Measurements from ENCODE around the gene PMPCA.

The PMPCA gene

GRCh38 chr9:136373300-136374182 is 36.9 kb upstream of the PMPCA start, which contains the start of gene CARD9:
Gene CARD9, minus strand, starts transcription at chr9:136373669. Its CDS starts 1,591 bp downstream, at chr9:136372078.
- DNase-seq = no peak

DNA sequence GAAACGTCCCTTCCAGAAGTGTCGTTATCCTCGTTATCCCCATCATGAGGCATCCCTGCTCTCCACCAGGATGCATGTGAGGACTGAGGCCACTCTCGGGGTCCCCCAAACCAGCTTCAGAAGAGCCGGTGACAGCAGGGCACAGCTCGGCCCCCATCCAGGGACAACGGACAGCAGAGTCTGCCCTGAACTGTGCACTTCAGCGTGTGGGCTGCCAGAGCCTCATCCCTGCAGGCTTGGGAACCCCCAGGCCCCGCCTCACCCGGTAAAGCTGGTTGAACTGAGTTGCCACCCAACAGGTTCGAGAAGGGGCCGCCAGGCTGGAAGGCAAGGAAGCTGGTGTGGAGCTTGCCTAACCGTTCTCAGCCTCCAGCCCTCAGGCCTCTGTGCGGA is 36.3 kb upstream of the PMPCA start:
- DNase-seq = no peak

DNA sequence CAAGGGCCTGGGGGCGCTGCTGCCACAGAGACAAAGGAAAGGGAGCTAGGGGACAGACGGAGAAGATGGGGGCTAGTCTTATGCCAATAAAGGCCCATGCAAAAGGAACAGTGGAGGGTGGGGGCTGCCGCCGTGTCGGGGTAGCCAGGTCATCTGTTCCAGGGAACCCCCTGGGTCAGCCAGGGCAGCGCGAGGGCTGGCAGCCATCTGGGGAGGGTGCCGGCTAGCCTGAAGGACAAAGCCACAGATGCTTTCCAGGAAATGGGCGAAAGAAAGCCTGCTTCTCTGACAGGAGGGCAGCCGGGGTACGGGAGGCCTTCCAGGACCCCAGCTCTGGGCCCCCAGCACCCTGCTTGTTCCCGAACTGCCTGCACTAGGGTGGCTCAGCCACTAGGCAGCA is 35.4 kb upstream of the PMPCA start:
- no peak for DNase-seq

DNA sequence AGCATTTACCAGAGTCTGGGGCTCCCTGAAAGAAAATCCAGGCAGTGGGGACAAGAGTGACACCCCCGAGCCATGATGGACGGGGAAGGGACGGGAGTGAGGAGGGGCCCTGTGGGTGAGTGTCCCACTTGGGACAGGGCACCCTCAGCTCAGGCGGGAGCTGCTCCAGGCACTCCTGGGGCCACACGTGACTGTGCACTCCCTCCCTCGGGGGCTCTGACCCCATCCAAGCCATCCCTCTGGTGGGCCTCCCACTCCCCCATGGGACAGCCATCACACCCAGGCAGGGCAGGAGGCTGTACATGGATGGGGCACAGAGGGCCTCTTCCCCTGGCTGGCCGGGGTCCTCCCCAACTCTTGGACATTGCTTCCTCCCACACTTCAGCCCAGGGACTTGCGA is 34.0 kb upstream of the PMPCA start:
- DNase-seq = no peak

DNA sequence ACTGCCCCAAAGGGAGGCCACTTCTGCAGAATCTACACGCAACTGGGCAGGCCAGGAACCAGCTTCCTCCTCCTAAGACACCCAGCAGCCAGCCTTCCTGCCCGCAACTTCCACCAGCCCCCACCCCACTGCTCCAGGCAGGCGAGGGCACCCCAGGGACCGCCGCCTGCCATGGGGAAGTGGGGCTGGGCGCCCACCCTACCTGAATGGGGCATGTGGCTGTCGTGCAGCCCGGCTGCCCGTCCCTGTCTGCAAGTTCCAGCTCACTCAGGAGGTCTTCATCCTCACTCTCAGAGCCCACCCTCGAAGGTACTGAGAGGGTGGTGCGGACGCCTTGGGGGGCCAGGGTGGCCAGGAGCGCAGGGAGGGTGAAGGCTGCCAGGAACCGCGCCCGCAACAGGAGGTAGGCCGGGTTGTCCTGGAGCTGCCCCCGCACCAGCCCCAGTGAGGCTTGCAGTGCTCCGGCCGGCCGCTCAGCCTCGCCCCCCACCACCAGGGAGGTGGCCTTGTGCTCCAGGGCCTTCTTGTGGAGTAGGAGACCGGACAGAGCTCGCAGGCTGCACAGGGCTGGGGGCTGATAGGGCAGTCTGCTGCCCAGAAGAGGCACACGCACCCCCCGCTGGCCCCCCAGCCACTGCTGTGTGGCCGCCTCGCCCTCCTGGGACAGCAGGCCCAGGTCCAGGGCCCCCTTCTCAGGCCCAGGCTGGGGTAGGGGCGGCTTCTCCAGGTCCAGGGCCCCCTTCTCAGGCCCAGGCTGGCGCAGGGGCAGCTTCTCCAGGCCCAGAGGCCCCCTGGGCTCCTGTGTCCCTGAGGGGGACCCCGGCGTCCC is 32.9 kb upstream of the PMPCA start:
- DNase-seq = no peak

GRCh38 chr9:136378170-136379002 is 32.1 kb upstream of the PMPCA start:
- no peak for DNase-seq

DNA sequence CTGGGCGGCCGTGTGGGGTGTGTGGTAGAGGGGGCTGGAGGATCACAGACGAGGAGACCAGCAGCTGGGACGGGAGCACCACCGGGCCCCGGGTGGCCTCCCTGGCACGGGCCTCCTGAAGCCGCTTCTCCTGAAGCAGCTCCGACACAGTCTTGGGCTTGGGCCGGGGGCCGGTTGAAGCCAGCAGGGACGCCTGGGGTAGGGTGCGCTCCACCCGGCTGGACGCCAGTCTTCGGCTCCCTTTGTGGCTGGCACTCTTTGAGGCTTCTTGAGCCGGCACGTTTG is 31.5 kb upstream of the PMPCA start:
- no peak for DNase-seq

GRCh38 chr9:136379401-136379800 is 31.1 kb upstream of the PMPCA start:
- no peak for DNase-seq

DNA sequence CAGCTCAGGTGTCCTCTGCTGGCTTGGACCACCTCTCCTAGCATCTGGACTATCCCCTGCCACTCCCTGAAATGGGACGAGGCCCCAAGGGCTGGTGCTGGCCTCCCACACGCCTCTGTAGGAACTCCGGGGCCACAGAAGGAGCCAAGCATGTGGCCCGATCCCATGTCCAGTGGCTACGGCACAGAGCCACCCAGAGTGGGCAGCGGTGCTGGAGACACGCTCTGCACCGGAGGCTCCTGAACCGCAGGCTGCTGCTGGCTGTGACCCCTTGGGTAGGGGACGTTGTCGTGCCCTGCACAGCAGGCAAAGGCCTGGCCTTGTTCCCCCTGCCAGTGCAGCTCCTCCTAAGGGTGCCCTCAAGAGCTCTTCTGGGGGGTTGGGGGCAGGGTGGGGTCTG is 30.6 kb upstream of the PMPCA start:
- no peak for DNase-seq

DNA sequence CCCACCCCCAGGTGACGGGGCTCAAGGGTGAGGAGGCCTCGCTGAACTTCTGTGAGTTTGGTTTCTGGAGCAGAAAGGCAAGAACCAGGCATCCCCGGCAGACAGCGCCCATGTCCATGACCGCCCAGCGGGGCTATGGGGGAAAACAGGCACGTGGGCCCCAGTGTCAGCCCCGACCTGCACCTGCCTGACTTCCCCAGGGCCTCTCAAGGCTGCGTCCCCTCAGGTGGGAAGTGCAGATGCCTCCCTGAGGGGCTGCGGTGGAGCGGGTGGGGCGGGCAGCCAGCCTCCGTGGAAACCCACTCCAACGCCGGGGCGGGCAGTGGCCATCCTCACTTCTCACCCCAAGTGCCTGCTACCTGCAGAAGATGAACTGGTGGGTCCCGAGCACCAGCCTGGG is 30.1 kb upstream of the PMPCA start:
- DNase-seq = no peak

DNA sequence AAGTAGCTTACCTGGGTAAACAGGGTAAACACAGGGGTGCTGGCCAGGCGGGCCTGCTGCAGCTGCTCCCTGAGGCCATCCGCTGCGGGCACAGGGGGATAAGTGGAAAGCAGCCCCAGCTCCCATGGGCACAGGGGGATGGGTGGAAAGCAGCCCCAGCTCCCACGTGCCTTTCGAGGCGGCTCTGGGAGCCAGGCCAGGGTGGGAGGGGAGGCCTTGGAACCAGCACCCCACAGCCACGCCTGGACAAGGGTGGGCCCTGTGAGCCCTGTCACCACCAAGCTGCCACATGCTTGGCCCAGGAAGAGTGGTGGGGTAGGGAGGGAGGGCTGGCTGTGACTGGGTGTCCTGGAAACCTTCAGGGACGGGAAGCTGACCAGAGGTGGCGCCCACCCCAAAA is 29.1 kb upstream of the PMPCA start:
- DNase-seq = no peak

- DNase-seq = no peak
Observed at GRCh38 chr9:136381966-136382513, 28.4 kb upstream of the PMPCA start.

GRCh38 chr9:136383436-136383835 is 27.0 kb upstream of the PMPCA start:
- no peak for DNase-seq

DNA sequence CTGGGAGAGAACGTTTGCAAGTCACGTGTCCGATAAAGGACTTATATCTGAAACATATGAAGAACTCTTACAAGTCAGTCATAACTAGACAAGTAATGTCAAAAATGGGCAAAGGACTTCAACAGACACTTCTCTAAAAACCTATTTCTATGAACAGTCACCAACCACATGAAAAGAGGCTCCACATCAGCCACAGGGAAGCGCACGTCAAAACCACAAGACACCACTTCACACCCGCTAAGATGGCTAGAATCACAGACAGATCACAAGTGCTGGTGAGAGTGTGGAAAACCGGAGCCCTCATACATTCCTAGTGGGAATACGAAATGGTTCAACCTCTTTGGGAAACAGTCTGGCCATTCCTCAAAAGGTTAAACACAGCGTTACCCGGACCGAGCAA is 25.4 kb upstream of the PMPCA start:
- no peak for DNase-seq

DNA sequence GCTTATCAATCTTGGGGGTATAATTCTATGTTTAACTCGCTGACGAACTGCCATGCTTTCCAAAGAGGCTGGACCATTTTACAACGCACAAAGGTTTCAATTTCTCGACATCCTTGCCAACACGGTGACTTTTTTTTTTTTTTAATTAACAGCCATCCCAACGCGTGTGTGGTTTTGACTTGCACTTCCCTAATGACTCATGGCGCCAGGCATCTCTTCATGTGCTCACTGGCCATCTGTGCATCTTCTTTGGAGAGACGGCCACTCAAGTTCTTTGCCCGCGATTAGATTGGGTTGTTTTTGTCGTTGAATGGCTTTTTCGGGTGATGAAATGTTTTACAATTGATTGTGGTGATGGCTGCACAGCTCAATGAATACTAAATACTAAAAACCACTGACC is 24.4 kb upstream of the PMPCA start:
- no peak for DNase-seq

DNA sequence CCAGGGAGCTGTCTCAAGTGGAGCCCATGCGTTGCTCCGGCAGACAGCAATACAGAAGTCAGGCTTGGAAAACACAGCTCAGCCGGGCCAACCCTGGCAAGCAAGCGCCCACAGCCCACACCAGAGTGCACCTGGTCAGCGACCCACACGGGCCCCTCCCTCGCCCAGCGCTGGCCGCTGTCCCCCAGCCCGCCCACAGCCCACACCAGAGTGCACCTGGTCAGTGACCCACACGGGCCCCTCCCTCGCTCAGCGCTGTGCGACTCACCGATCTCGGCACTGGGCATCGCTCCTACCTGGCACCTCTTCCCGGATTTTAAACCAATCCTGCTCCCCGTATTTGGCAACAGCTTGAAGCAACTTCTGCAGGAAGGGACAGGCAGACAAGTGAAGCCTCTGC is 23.2 kb upstream of the PMPCA start:
- DNase-seq = no peak

- DNase-seq = no peak
Observed at GRCh38 chr9:136389396-136389795, 21.1 kb upstream of the PMPCA start.

DNA sequence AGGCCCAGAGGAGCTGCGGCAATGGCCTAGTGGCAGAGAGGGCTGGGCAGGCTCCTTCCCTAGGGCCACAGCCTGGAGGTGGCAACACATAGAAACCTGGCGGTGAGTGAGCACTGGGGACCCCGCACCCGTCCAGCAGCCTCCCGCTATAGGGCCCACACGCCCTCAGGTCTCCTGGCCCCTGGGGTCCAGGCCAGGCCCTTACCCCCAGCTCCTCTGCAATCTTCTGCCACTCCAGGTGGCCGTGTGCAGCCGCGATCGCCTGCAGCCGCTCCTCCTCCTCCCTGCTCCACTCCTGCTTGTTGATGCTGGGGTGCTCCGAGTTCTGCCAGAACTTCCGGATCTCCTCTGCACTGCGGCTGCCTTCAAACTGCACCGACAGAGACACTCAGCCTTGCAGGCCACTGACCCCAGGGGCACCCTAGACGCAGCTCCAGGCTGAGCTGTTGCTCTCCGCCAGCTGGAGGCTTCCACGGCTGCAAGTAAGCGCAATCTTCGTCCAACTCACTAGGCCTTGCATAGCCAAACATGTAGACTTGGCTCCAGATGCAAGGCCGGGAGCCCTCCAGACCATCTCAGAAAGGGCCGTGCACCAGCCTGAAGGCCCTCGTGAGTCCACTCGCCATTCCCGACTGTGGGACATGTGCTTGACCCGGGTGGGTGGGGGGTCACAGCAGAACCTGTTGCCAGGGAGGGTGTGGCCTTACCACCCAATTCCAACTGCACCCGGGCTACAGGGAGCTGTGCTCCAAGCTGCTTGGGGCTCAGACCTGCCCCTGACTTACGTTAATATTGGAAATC is 18.5 kb upstream of the PMPCA start:
- no peak for DNase-seq

DNA sequence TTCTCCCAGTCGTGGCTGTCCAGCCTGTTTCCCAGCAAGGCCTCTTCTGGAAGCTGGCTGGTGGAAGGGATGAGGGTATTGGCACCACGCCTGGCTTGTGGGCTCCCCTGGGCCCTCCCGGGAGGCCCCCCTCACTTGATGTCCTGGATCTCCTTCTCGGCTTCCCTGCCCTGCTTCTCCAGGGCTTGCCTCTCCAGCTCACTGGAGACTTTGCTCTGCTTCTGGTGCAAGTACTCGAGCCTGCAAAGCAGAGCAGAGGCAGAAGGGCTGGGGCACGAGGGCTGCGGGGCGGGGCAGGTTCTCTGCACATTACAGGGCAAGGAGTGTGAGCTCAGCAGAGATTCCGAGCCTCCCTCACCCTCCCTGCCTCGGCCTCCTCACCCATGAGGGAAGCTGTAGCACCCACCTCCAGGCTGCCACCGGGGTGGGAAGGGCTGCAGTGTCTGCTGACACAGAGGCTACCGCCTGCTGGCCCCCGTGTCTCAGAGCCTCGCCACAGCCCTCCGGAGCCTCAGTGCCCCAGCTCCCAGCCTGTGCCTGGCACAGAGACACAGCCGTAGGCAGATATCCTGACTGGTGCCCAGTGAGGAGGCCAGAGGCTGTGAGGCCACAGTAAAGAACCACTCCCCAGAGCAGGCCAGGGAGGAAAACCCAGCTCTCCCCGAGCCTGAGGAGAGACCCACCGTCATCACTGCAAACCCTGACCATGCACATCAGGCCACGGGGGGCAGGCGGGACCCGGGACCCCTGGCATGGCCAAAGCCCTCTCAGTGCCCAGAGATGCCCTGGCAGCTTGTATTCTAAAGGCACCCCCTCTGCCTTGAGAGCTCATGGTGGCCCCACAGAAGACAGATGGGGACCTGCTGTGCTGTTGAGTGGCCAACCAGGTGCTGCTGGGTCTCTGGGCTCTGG is 17.7 kb upstream of the PMPCA start:
- no peak for DNase-seq

- no peak for DNase-seq
Observed at GRCh38 chr9:136393531-136393930, 16.9 kb upstream of the PMPCA start.
